Hindlimb muscle (tissue), 1 donor: ENCODE measurements around the gene MAGI3. TPM values are rescaled to one million over a fixed set of nuclear protein-coding genes. Genes with fewer than 3 reads are reported as not detected.
"Not testable (repeated sequence)": the region's sequence is repeated elsewhere in the genome, so short reads cannot be mapped to it uniquely, and the experiment has no call there.

ENCODE experiments used
- DNase-seq: peaks from one replicate; pipeline ENCODE4 v3.0.0-alpha.2; 2013
- polyA plus RNA-seq: library from polyadenylated mRNA; unstranded; fragments of 120-200 nt; gene quantifications from one replicate; pipeline ENCODE4 v1.2.1, GENCODE V29; 2013; ENCODE audit not compliant: insufficient read length

MAGI3 gene
- polyA plus RNA-seq, 1 donor = 16.4 TPM

GRCh38 chr1:113694910-113695309 is 304.6 kb downstream of the MAGI3 start:
- DNase-seq = no peak

- no peak for DNase-seq
Measured at GRCh38 chr1:113701429-113701828, 311.1 kb downstream of the MAGI3 start.

GRCh38 chr1:113714606-113715269 is 324.4 kb downstream of the MAGI3 start:
- DNase-seq = no peak

- not testable (repeated sequence) for DNase-seq
Measured at GRCh38 chr1:113717506-113717905, 327.2 kb downstream of the MAGI3 start.

GRCh38 chr1:113718621-113719020 is 328.3 kb downstream of the MAGI3 start:
- DNase-seq = not testable (repeated sequence)

GRCh38 chr1:113721010-113721409 is 330.7 kb downstream of the MAGI3 start:
- no peak for DNase-seq

GRCh38 chr1:113732802-113733201 is 342.5 kb downstream of the MAGI3 start:
- DNase-seq = no peak

- DNase-seq = no peak
Measured at GRCh38 chr1:113734357-113735055, 344.2 kb downstream of the MAGI3 start.
